ENCODE data around the gene OR51L1. TPM values are rescaled to one million over a fixed set of nuclear protein-coding genes. Genes with fewer than 3 reads are reported as not detected.

Gene OR51L1
- total RNA-seq, 2 donors from 2014 or later = not detected

- intact Hi-C loops (cut with DNase I) = no loop called here
- no peak for DNase-seq (ENCODE audit: low spot score)
Measured at GRCh38 chr11:5042091-5042490, 47.4 kb downstream of the OR51L1 start.

- no peak for DNase-seq (ENCODE audit: low spot score)
- intact Hi-C loops (cut with DNase I) = no loop called here
Measured at GRCh38 chr11:5043380-5043779, 48.7 kb downstream of the OR51L1 start.

GRCh38 chr11:5046226-5046625 lies 51.6 kb downstream of the OR51L1 start, which contains the start of gene OR52J3:
Gene OR52J3, plus strand, starts transcription at chr11:5046526. Its CDS starts 0 bp downstream, at chr11:5046526.
- intact Hi-C loops (cut with DNase I) = no loop called here
- no peak for DNase-seq (ENCODE audit: low spot score)

- intact Hi-C loops (cut with DNase I) = no loop called here
- DNase-seq (ENCODE audit: low spot score) = no peak
Measured at GRCh38 chr11:5046754-5047330, 52.2 kb downstream of the OR51L1 start.

Other genes starting within 250 kb of the OR51L1 start
- gene OR51F1, start 224.9 kb upstream of the OR51L1 start, total RNA-seq = not detected
- gene OR52R1, start 190.5 kb upstream of the OR51L1 start, total RNA-seq = not detected
- not detected for gene OR51F2, start 173.5 kb upstream of the OR51L1 start, total RNA-seq
- not detected for gene OR51S1, start 145.6 kb upstream of the OR51L1 start, total RNA-seq
- gene OR51T1, start 113.0 kb upstream of the OR51L1 start, total RNA-seq = not detected
- gene OR51A7, start 91.1 kb upstream of the OR51L1 start, total RNA-seq = not detected
- gene OR51G2, start 75.5 kb upstream of the OR51L1 start, total RNA-seq = not detected
- not detected for gene OR51G1, start 70.5 kb upstream of the OR51L1 start, total RNA-seq
- not detected for gene OR51A4, start 47.2 kb upstream of the OR51L1 start, total RNA-seq
- gene OR51A2, start 39.1 kb upstream of the OR51L1 start, total RNA-seq = not detected
- gene OR52J3, start 51.7 kb downstream of the OR51L1 start, total RNA-seq = not detected
- not detected for gene OR52E2, start 64.8 kb downstream of the OR51L1 start, total RNA-seq
- gene OR52E1, start 74.7 kb downstream of the OR51L1 start, total RNA-seq = not detected
- gene OR52A5, start 143.5 kb downstream of the OR51L1 start, total RNA-seq = not detected
- gene OR52A1, start 159.9 kb downstream of the OR51L1 start, total RNA-seq = not detected
- not detected for gene OR51V1, start 205.8 kb downstream of the OR51L1 start, total RNA-seq
- gene HBB, start 232.2 kb downstream of the OR51L1 start, total RNA-seq = 1,000 to 10,000 TPM; 1,053 to 3,910 TPM
- gene HBD, start 239.6 kb downstream of the OR51L1 start, total RNA-seq = 1 to 10 TPM; 1.4 to 4.8 TPM